Muscle of leg (tissue), 11 donors: Measurements from ENCODE around the gene GAB2. TPM values are rescaled to one million over a fixed set of nuclear protein-coding genes. Genes with fewer than 3 reads are reported as not detected.

Experiments
- DNase-seq: peaks from one replicate; pipeline ENCODE4 v3.0.0; 2013
- H3K27ac ChIP-seq: one replicate; pipeline ENCODE4 v1.5.1; 2013; ENCODE audit warnings: mild to moderate bottlenecking, low read length, control low read depth
- H3K27me3 ChIP-seq: one replicate; pipeline ENCODE4 v1.6.1; 2013; ENCODE audit warnings: low read length; ENCODE audit not compliant: control insufficient read depth, insufficient read depth
- H3K36me3 ChIP-seq: one replicate; pipeline ENCODE4 v1.6.1; 2013; ENCODE audit warnings: low read length; ENCODE audit not compliant: control insufficient read depth, insufficient read depth
- H3K4me1 ChIP-seq: one replicate; pipeline ENCODE4 v1.6.1; 2013; ENCODE audit warnings: low read length; ENCODE audit not compliant: control insufficient read depth, insufficient read depth
- H3K4me3 ChIP-seq: one replicate; pipeline ENCODE4 v1.5.1; 2013; ENCODE audit warnings: low read length, control low read depth
- H3K9me3 ChIP-seq: replicated peaks from 2 replicates; pipeline ENCODE4 v1.6.1; 2013; ENCODE audit warnings: low read depth, low read length; ENCODE audit not compliant: control insufficient read depth
- WGBS: methylation state at CpG from one replicate; pipeline ENCODE4 v1.1.5; 2013; ENCODE audit warnings: missing lambda C conversion rate; ENCODE audit not compliant: insufficient coverage; 5-methylcytosine and 5-hydroxymethylcytosine counted together
- polyA plus RNA-seq, 8 donors: library from polyadenylated mRNA; unstranded; fragments of 120-200 nt; gene quantifications; one replicate each; pipeline versions ENCODE4 v1.2.1 to v1.2.3, GENCODE V29; 2013; ENCODE audit warnings: inconsistent platforms in 1 of 8, low replicate concordance in 1 of 8; ENCODE audit not compliant: insufficient read length in 8 of 8, insufficient read depth in 1 of 8
- total RNA-seq: library from RNA; stranded (reverse); fragments of 120-200 nt; gene quantifications from one replicate; pipeline ENCODE4 v1.2.4, GENCODE V29; 2013

GAB2 gene
- total and polyA plus RNA-seq, 9 donors = 9.6 to 18.8 (median 14.2) TPM

GRCh38 chr11:78403781-78404180, 13.8 kb downstream of the GAB2 start:
- Histone ChIP-seq H3K4me3 (no peak overlapping the region), H3K4me1 (peaks cover 3% of the 10 kb centered on the region), H3K27me3 (no peaks in the 10 kb centered on the region), H3K9me3 (peaks cover 4% of the 10 kb centered on the region), H3K27ac (no peak overlapping the region), H3K36me3 (peaks cover 3% of the 10 kb centered on the region)
- DNase-seq = no peak
- WGBS = no CpG with 5 or more reads among the region's 2 CpGs

- Histone ChIP-seq H3K36me3 (no peaks in the 10 kb centered on the region), H3K9me3 (no peaks in the 10 kb centered on the region), H3K4me3 (no peak overlapping the region), H3K4me1 (peaks cover 3% of the 10 kb centered on the region), H3K27me3 (no peaks in the 10 kb centered on the region), H3K27ac (no peak overlapping the region)
- no peak for DNase-seq
- no CpG with 5 or more reads among the region's 3 CpGs for WGBS
Observed at GRCh38 chr11:78402847-78403246, 14.8 kb downstream of the GAB2 start.

- Histone ChIP-seq H3K27me3 (no peaks in the 10 kb centered on the region), H3K9me3 (no peaks in the 10 kb centered on the region), H3K4me1 (peaks cover 3% of the 10 kb centered on the region), H3K4me3 (no peak overlapping the region), H3K36me3 (no peaks in the 10 kb centered on the region), H3K27ac (no peak overlapping the region)
- no peak for DNase-seq
- 100% methylated on average over 2 of the region's 3 CpGs for WGBS
Observed at GRCh38 chr11:78400702-78401101, 16.9 kb downstream of the GAB2 start.

- Histone ChIP-seq H3K27me3 (no peaks in the 10 kb centered on the region), H3K9me3 (no peaks in the 10 kb centered on the region), H3K27ac (no peak overlapping the region), H3K36me3 (no peaks in the 10 kb centered on the region), H3K4me3 (no peak overlapping the region), H3K4me1 (peaks cover 3% of the 10 kb centered on the region)
- DNase-seq = no peak
- WGBS = no CpG with 5 or more reads among the region's 1 CpG
Observed at GRCh38 chr11:78400116-78400515, 17.5 kb downstream of the GAB2 start.

- no peaks in the 10 kb centered on the region for H3K9me3 ChIP-seq
- no peak for DNase-seq
- H3K4me1 ChIP-seq = peaks cover under 1% of the 10 kb centered on the region
- WGBS = 46% methylated on average over 3 of the region's 4 CpGs
- H3K27me3 ChIP-seq = no peaks in the 10 kb centered on the region
- H3K36me3 ChIP-seq = no peaks in the 10 kb centered on the region
- H3K27ac ChIP-seq = no peak overlapping the region
- H3K4me3 ChIP-seq = no peak overlapping the region
Observed at GRCh38 chr11:78399136-78399535, 18.5 kb downstream of the GAB2 start.

- no peak overlapping the region for H3K27ac ChIP-seq
- no peak overlapping the region for H3K4me3 ChIP-seq
- H3K27me3 ChIP-seq = no peaks in the 10 kb centered on the region
- H3K36me3 ChIP-seq = no peaks in the 10 kb centered on the region
- no peaks in the 10 kb centered on the region for H3K9me3 ChIP-seq
- no CpG with 5 or more reads among the region's 1 CpG for whole genome bisulfite sequencing
- H3K4me1 ChIP-seq = no peaks in the 10 kb centered on the region
- DNase-seq = no peak
Observed at GRCh38 chr11:78398715-78399114, 18.9 kb downstream of the GAB2 start.

- Histone ChIP-seq H3K27me3 (no peaks in the 10 kb centered on the region), H3K27ac (no peak overlapping the region), H3K9me3 (no peaks in the 10 kb centered on the region), H3K4me1 (no peaks in the 10 kb centered on the region), H3K4me3 (no peak overlapping the region), H3K36me3 (no peaks in the 10 kb centered on the region)
- WGBS = 67% methylated on average over 2 of the region's 3 CpGs
- no peak for DNase-seq
Observed at GRCh38 chr11:78397398-78397797, 20.2 kb downstream of the GAB2 start.

- Histone ChIP-seq H3K27ac (no peak overlapping the region), H3K4me1 (no peaks in the 10 kb centered on the region), H3K9me3 (no peaks in the 10 kb centered on the region), H3K4me3 (no peak overlapping the region), H3K27me3 (no peaks in the 10 kb centered on the region), H3K36me3 (no peaks in the 10 kb centered on the region)
- no CpG with 5 or more reads among the region's 1 CpG for WGBS
- no peak for DNase-seq
Observed at GRCh38 chr11:78395597-78395996, 22.0 kb downstream of the GAB2 start.

- Histone ChIP-seq H3K9me3 (no peaks in the 10 kb centered on the region), H3K27ac (no peak overlapping the region), H3K36me3 (no peaks in the 10 kb centered on the region), H3K4me3 (no peak overlapping the region), H3K27me3 (no peaks in the 10 kb centered on the region), H3K4me1 (no peaks in the 10 kb centered on the region)
- no peak for DNase-seq
- no CpG with 5 or more reads among the region's 2 CpGs for WGBS
Observed at GRCh38 chr11:78392854-78393253, 24.8 kb downstream of the GAB2 start.

GRCh38 chr11:78391424-78391823, 26.2 kb downstream of the GAB2 start:
- WGBS = no CpG with 5 or more reads among the region's 1 CpG
- Histone ChIP-seq H3K4me3 (no peak overlapping the region), H3K4me1 (no peaks in the 10 kb centered on the region), H3K9me3 (no peaks in the 10 kb centered on the region), H3K27ac (no peak overlapping the region), H3K27me3 (no peaks in the 10 kb centered on the region), H3K36me3 (no peaks in the 10 kb centered on the region)
- DNase-seq = no peak

- 100% methylated on average over 1 of the region's 5 CpGs for WGBS
- Histone ChIP-seq H3K27me3 (no peaks in the 10 kb centered on the region), H3K9me3 (no peaks in the 10 kb centered on the region), H3K4me3 (no peak overlapping the region), H3K36me3 (no peaks in the 10 kb centered on the region), H3K4me1 (no peaks in the 10 kb centered on the region), H3K27ac (no peak overlapping the region)
- DNase-seq = peak; percentile 43
Observed at GRCh38 chr11:78390809-78391208, 26.8 kb downstream of the GAB2 start.
